ENCODE data around the gene SULT4A1. TPM values are rescaled to one million over a fixed set of nuclear protein-coding genes. Genes with fewer than 3 reads are reported as not detected.

The SULT4A1 gene
- total and polyA plus RNA-seq, 3 experiments from 2014 or later, result not detected

DNA sequence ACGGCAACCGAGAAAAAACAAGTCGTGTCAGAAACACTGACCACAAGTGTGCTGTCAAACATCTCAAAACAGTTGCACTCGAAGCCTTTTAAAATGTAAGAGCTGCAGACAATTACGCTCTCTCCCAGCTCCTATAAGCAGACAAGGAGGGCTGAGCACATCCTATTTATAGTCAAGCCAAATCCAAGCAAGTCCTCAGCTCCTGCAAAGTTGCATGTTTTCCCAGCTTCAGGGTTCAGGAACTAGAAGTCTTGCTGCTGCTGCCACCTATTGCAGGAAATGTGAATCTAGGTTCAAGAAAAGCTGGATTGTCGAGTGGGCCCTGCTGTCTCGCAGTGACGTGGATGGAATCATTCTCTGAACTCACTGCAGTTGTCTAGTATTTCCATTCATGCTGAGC is 65.7 kb downstream of the SULT4A1 start:
- DNase-seq, result no peak
- POLR2A ChIA-PET, result no interaction called here
- Histone ChIP-seq H3K4me1 (ENCODE audit: insufficient read depth, low read length) (no peaks in the 10 kb centered on the region), H3K27me3 (ENCODE audit: insufficient read depth, low read length, poor library complexity, severe bottlenecking) (no peaks in the 10 kb centered on the region), H3K36me3 (ENCODE audit: insufficient read depth, low read length) (no peaks in the 10 kb centered on the region), H3K9me3 (ENCODE audit: low read length) (no peaks in the 10 kb centered on the region), H3K27ac (ENCODE audit: low read depth, low read length) (no peak overlapping the region), H3K4me3 (ENCODE audit: low read length) (no peak overlapping the region)
- no peaks in the 10 kb centered on the region for H3K4me1 Mint-ChIP-seq
- CTCF ChIA-PET, result interaction anchor here (0.6 kb wide), 1 partner anchor 439 kb away, joined by 3 read pairs; no protein-coding TSS in a partner anchor
- peaks cover 0 to 10% (median 1%) of the 10 kb centered on the region in 3 donors for H3K36me3 Mint-ChIP-seq
- H3K27ac Mint-ChIP-seq, result no peak overlapping the region
- peaks cover 28 to 43% of the 10 kb centered on the region in 2 donors for H3K27me3 Mint-ChIP-seq
- peaks cover 7 to 21% (median 19%) of the 10 kb centered on the region in 5 donors for H3K9me3 Mint-ChIP-seq
- H3K4me3 Mint-ChIP-seq, result no peak overlapping the region

DNA sequence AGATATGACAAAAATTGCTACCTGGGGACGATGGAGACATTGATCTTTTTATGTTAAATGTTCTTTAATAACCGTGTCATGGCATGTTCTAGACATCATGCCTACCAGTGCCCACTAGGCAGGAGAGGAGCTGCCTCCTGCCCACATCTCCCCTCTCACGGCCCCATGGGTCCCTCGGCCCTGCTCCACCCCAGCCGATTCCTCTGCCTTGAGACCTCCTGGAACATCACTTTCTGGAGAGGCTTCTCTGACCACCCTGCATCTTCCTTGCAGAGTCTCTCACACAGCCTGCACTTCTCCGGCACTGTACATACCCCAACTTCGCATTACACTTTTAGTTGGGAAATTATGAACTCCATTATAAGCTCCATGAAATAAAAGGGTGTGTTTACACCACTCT is 67.0 kb downstream of the SULT4A1 start:
- Mint-ChIP-seq H3K9me3 (peaks cover under 1 to 9% (median 8%) of the 10 kb centered on the region in 5 donors), H3K36me3 (peaks cover 0 to 4% (median 0%) of the 10 kb centered on the region in 3 donors), H3K27ac (no peak overlapping the region), H3K4me1 (no peaks in the 10 kb centered on the region), H3K4me3 (no peak overlapping the region), H3K27me3 (peaks cover 16 to 30% of the 10 kb centered on the region in 2 donors)
- ChIA-PET CTCF (no interaction called here), POLR2A (no interaction called here)
- Histone ChIP-seq H3K27me3 (ENCODE audit: insufficient read depth, low read length, poor library complexity, severe bottlenecking) (no peaks in the 10 kb centered on the region), H3K4me1 (ENCODE audit: insufficient read depth, low read length) (no peaks in the 10 kb centered on the region), H3K27ac (ENCODE audit: low read depth, low read length) (no peak overlapping the region), H3K36me3 (ENCODE audit: insufficient read depth, low read length) (no peaks in the 10 kb centered on the region), H3K4me3 (ENCODE audit: low read length) (no peak overlapping the region), H3K9me3 (ENCODE audit: low read length) (no peaks in the 10 kb centered on the region)
- DNase-seq, result no peak

DNA sequence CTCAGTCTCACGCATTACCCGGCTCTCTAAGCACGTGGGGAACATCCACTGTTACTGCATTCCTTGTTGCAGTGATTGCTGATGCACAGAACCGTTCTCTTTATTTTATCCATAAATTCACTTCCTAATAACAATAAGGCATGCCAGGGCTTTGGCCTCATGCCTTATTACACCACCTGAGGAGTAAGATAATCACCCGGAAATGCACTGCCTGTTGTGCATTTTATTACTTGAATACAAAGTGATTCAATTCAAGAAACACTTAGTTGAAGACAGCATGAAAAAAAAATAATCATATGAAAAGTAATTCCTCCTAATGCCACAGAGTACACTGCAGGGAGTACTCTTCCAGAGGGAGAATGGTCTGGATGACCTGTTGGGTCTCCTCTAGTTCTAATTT is 69.4 kb downstream of the SULT4A1 start:
- Mint-ChIP-seq H3K4me3 (no peak overlapping the region), H3K36me3 (no peaks in the 10 kb centered on the region), H3K27ac (no peak overlapping the region), H3K4me1 (no peaks in the 10 kb centered on the region), H3K9me3 (no peaks in the 10 kb centered on the region), H3K27me3 (peaks cover 5 to 16% of the 10 kb centered on the region in 2 donors)
- Histone ChIP-seq H3K9me3 (ENCODE audit: low read length) (no peaks in the 10 kb centered on the region), H3K36me3 (ENCODE audit: insufficient read depth, low read length) (no peaks in the 10 kb centered on the region), H3K27ac (ENCODE audit: low read depth, low read length) (no peak overlapping the region), H3K4me3 (ENCODE audit: low read length) (no peak overlapping the region), H3K27me3 (ENCODE audit: insufficient read depth, low read length, poor library complexity, severe bottlenecking) (no peaks in the 10 kb centered on the region), H3K4me1 (ENCODE audit: insufficient read depth, low read length) (no peaks in the 10 kb centered on the region)
- ChIA-PET CTCF (no interaction called here), POLR2A (no interaction called here)
- DNase-seq, result no peak

DNA sequence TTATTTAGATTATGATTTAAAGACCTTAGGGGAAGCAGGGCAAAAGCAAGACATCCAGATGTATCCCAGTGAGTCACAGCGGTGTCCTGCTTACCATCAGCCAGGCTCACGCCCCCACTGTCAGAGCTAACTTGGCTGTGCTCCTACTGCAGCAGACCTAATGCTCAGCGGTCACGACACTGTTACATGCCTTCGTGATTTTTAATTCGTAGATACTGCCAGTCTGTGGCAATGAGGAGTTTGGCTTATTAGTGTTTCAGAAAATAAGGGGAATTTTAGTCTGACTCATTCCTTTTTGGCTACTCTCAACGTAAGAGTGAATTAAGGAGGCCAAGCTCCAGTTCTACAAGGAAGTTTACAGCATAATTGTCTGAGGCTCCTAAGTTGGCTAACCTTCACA is 72.9 kb downstream of the SULT4A1 start:
- Mint-ChIP-seq H3K4me1 (no peaks in the 10 kb centered on the region), H3K4me3 (no peak overlapping the region), H3K27ac (no peak overlapping the region), H3K27me3 (peaks cover 4 to 11% of the 10 kb centered on the region in 2 donors), H3K9me3 (no peaks in the 10 kb centered on the region), H3K36me3 (no peaks in the 10 kb centered on the region)
- no peaks in the 10 kb centered on the region for H3K27me3 ChIP-seq (ENCODE audit: insufficient read depth, low read length, poor library complexity, severe bottlenecking)
- no peak overlapping the region for H3K27ac ChIP-seq (ENCODE audit: low read depth, low read length)
- H3K36me3 ChIP-seq (ENCODE audit: insufficient read depth, low read length), result no peaks in the 10 kb centered on the region
- no peak overlapping the region for H3K4me3 ChIP-seq (ENCODE audit: low read length)
- CTCF ChIA-PET, result no interaction called here
- POLR2A ChIA-PET, result no interaction called here
- no peaks in the 10 kb centered on the region for H3K4me1 ChIP-seq (ENCODE audit: insufficient read depth, low read length)
- H3K9me3 ChIP-seq (ENCODE audit: low read length), result no peaks in the 10 kb centered on the region
- no peak for DNase-seq

DNA sequence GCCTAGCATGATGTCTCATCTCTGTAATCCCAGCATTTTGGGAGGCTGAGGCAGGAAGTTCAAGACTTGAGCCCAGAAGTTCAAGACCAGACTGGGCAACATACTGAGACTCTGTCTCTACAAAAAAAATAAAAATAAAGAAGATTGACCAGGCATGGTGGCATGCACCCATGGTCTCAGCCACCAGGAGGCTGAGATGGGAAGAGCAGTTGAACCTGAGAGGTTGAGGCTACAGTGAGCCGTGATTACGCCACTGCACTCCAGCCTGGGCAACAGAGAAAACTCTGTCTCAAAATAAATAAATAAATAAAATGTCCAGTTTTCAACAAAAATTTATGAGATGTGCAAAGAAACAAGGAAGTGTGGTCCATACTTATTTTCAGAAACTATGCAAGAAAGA is 78.5 kb downstream of the SULT4A1 start:
- Histone ChIP-seq H3K27me3 (ENCODE audit: insufficient read depth, low read length, poor library complexity, severe bottlenecking) (no peaks in the 10 kb centered on the region), H3K4me3 (ENCODE audit: low read length) (no peak overlapping the region), H3K27ac (ENCODE audit: low read depth, low read length) (no peak overlapping the region), H3K9me3 (ENCODE audit: low read length) (no peaks in the 10 kb centered on the region), H3K36me3 (ENCODE audit: insufficient read depth, low read length) (no peaks in the 10 kb centered on the region), H3K4me1 (ENCODE audit: insufficient read depth, low read length) (no peaks in the 10 kb centered on the region)
- ChIA-PET CTCF (no interaction called here), POLR2A (no interaction called here)
- no peaks in the 10 kb centered on the region for H3K36me3 Mint-ChIP-seq
- H3K27me3 Mint-ChIP-seq, result peaks cover 11 to 23% of the 10 kb centered on the region in 2 donors
- no peak overlapping the region for H3K4me3 Mint-ChIP-seq
- H3K4me1 Mint-ChIP-seq, result no peaks in the 10 kb centered on the region
- DNase-seq, result no peak
- H3K27ac Mint-ChIP-seq, result no peak overlapping the region
- H3K9me3 Mint-ChIP-seq, result no peaks in the 10 kb centered on the region

DNA sequence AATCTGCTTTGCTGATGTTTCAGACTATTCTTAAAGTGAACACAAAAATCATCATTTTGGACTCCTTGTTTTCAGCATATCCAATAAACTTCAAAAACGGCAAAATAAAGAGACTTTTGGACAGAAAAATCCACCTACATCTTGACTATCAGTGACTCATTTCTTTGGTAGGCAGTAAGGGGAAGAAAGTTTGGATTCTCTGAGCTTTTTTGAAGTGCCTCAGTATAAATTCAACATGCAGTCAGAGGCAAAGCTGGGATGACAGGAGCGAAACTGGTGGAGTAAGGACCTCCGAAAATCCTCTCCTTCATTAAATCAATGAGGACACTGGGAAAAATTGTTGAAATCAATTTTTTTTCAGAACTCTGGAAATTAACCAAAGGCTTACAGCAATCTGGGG is 79.9 kb downstream of the SULT4A1 start:
- Mint-ChIP-seq H3K27ac (no peak overlapping the region), H3K4me3 (no peak overlapping the region)

GRCh38 chr22:43777286-43777685 is 85.0 kb downstream of the SULT4A1 start:
- H3K9me3 ChIP-seq (ENCODE audit: low read length), result no peaks in the 10 kb centered on the region
- no peak overlapping the region for H3K27ac ChIP-seq (ENCODE audit: low read depth, low read length)
- no peak overlapping the region for H3K27ac Mint-ChIP-seq
- no peak overlapping the region for H3K4me3 ChIP-seq (ENCODE audit: low read length)
- H3K4me1 ChIP-seq (ENCODE audit: insufficient read depth, low read length), result no peaks in the 10 kb centered on the region
- POLR2A ChIA-PET, result no interaction called here
- H3K27me3 Mint-ChIP-seq, result peaks cover 2 to 7% of the 10 kb centered on the region in 2 donors
- no peak for DNase-seq
- H3K9me3 Mint-ChIP-seq, result no peaks in the 10 kb centered on the region
- no peaks in the 10 kb centered on the region for H3K4me1 Mint-ChIP-seq
- H3K36me3 Mint-ChIP-seq, result no peaks in the 10 kb centered on the region
- H3K4me3 Mint-ChIP-seq, result no peak overlapping the region
- CTCF ChIA-PET, result no interaction called here
- H3K36me3 ChIP-seq (ENCODE audit: insufficient read depth, low read length), result no peaks in the 10 kb centered on the region
- H3K27me3 ChIP-seq (ENCODE audit: insufficient read depth, low read length, poor library complexity, severe bottlenecking), result no peaks in the 10 kb centered on the region

More for the DNA sequence above, 79.9 kb downstream of the SULT4A1 start:
- Mint-ChIP-seq H3K4me1 (no peaks in the 10 kb centered on the region), H3K36me3 (no peaks in the 10 kb centered on the region), H3K9me3 (no peaks in the 10 kb centered on the region), H3K27me3 (peaks cover 12 to 23% of the 10 kb centered on the region in 2 donors)
- Histone ChIP-seq H3K4me3 (ENCODE audit: low read length) (no peak overlapping the region), H3K27ac (ENCODE audit: low read depth, low read length) (no peak overlapping the region), H3K36me3 (ENCODE audit: insufficient read depth, low read length) (no peaks in the 10 kb centered on the region), H3K4me1 (ENCODE audit: insufficient read depth, low read length) (no peaks in the 10 kb centered on the region), H3K27me3 (ENCODE audit: insufficient read depth, low read length, poor library complexity, severe bottlenecking) (no peaks in the 10 kb centered on the region), H3K9me3 (ENCODE audit: low read length) (no peaks in the 10 kb centered on the region)
- ChIA-PET CTCF (no interaction called here), POLR2A (no interaction called here)
- no peak for DNase-seq

DNA sequence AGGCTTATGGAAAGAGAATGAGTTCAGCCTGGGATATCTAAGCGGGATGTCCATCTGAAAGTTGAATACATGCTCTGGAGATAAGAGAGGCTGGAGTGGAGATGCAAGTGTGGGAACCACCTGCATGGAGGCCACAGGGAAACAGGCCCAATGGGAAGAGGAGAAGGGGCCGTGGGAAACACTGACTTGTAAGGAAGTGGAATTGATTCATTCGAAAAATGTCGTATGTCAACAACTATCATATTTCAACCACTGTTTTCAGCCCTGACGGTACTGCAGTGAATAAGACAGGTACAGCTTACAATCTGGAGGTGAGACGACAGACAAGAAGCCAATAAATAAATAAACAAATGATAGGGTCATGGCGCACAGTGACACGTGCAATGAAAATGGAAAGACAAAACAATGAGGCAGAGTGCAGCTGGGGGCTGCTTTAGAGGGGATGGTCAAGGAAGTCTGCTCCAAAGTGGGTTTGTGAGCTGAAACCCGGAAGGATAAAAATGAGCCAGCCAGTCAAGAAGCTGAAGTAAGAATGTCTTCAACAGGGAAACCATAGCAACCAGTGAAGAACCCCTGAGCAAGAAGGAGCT is 86.1 kb downstream of the SULT4A1 start:
- H3K27ac ChIP-seq (ENCODE audit: low read depth, low read length), result no peak overlapping the region
- no peaks in the 10 kb centered on the region for H3K36me3 Mint-ChIP-seq
- H3K9me3 Mint-ChIP-seq, result no peaks in the 10 kb centered on the region
- CTCF ChIA-PET, result no interaction called here
- no peaks in the 10 kb centered on the region for H3K27me3 ChIP-seq (ENCODE audit: insufficient read depth, low read length, poor library complexity, severe bottlenecking)
- H3K36me3 ChIP-seq (ENCODE audit: insufficient read depth, low read length), result no peaks in the 10 kb centered on the region
- H3K9me3 ChIP-seq (ENCODE audit: low read length), result no peaks in the 10 kb centered on the region
- no peak overlapping the region for H3K27ac Mint-ChIP-seq
- H3K4me1 Mint-ChIP-seq, result no peaks in the 10 kb centered on the region
- POLR2A ChIA-PET, result no interaction called here
- H3K4me3 Mint-ChIP-seq, result no peak overlapping the region
- H3K27me3 Mint-ChIP-seq, result peaks cover 2 to 5% of the 10 kb centered on the region in 2 donors
- H3K4me3 ChIP-seq (ENCODE audit: low read length), result no peak overlapping the region
- H3K4me1 ChIP-seq (ENCODE audit: insufficient read depth, low read length), result no peaks in the 10 kb centered on the region
- DNase-seq, result no peak
